Measurements from ENCODE around the gene EMP2. TPM values are rescaled to one million over a fixed set of nuclear protein-coding genes. Genes with fewer than 3 reads are reported as not detected.
"Not testable (repeated sequence)": the region's sequence is repeated elsewhere in the genome, so short reads cannot be mapped to it uniquely, and the experiment has no call there.

The EMP2 gene
- total RNA-seq, 1 donor from 2014 or later = 0.45 TPM

- no peak for DNase-seq (ENCODE audit: low read depth)
Observed at GRCh38 chr16:10578474-10579316, 1.7 kb downstream of the EMP2 start.

GRCh38 chr16:10577305-10578202 lies 2.8 kb downstream of the EMP2 start:
- no peak for DNase-seq (ENCODE audit: low read depth)

GRCh38 chr16:10576390-10577304 lies 3.8 kb downstream of the EMP2 start:
- DNase-seq (ENCODE audit: low read depth) = no peak

GRCh38 chr16:10575506-10576130 lies 4.8 kb downstream of the EMP2 start:
- no peak for DNase-seq (ENCODE audit: low read depth)

- DNase-seq (ENCODE audit: low read depth) = no peak
Observed at GRCh38 chr16:10572611-10573010, 7.8 kb downstream of the EMP2 start.

- DNase-seq (ENCODE audit: low read depth) = no peak
Observed at GRCh38 chr16:10571354-10571753, 9.0 kb downstream of the EMP2 start.

- no peak for DNase-seq (ENCODE audit: low read depth)
Observed at GRCh38 chr16:10569621-10570020, 10.8 kb downstream of the EMP2 start.

- DNase-seq (ENCODE audit: low read depth) = no peak
Observed at GRCh38 chr16:10566613-10567012, 13.8 kb downstream of the EMP2 start.

- no peak for DNase-seq (ENCODE audit: low read depth)
Observed at GRCh38 chr16:10565167-10565566, 15.2 kb downstream of the EMP2 start.

GRCh38 chr16:10564591-10564990 lies 15.8 kb downstream of the EMP2 start:
- no peak for DNase-seq (ENCODE audit: low read depth)

- DNase-seq (ENCODE audit: low read depth) = no peak
Observed at GRCh38 chr16:10562361-10562899, 18.0 kb downstream of the EMP2 start.

GRCh38 chr16:10561425-10561824 lies 19.0 kb downstream of the EMP2 start:
- DNase-seq (ENCODE audit: low read depth) = no peak

- DNase-seq (ENCODE audit: low read depth) = no peak
Observed at GRCh38 chr16:10561001-10561400, 19.4 kb downstream of the EMP2 start.

GRCh38 chr16:10559792-10560191 lies 20.6 kb downstream of the EMP2 start:
- DNase-seq (ENCODE audit: low read depth) = not testable (repeated sequence)

- peak; percentile 12 for DNase-seq (ENCODE audit: low read depth)
Observed at GRCh38 chr16:10558746-10559641, 21.4 kb downstream of the EMP2 start.

- no peak for DNase-seq (ENCODE audit: low read depth)
Observed at GRCh38 chr16:10558305-10558704, 22.1 kb downstream of the EMP2 start.

- DNase-seq (ENCODE audit: low read depth) = no peak
Observed at GRCh38 chr16:10557750-10558149, 22.6 kb downstream of the EMP2 start.

GRCh38 chr16:10556236-10556635 lies 24.2 kb downstream of the EMP2 start:
- no peak for DNase-seq (ENCODE audit: low read depth)

- no peak for DNase-seq (ENCODE audit: low read depth)
Observed at GRCh38 chr16:10554569-10554968, 25.8 kb downstream of the EMP2 start.

- no peak for DNase-seq (ENCODE audit: low read depth)
Observed at GRCh38 chr16:10552998-10553491, 27.4 kb downstream of the EMP2 start.

All from renal cortical epithelial cell (primary cell).